Activated T-cell treated with anti-CD3 and anti-CD28 coated beads, Interleukin-2, amount 50 U/mL, for 4 hours (primary cell): ENCODE measurements around the gene IL16. TPM values are rescaled to one million over a fixed set of nuclear protein-coding genes. Genes with fewer than 3 reads are reported as not detected.

Source experiments
- ATAC-seq, 2 donors: fragments of 200-7000 bp; cut with Tn5 transposase; one replicate each; pipeline ENCODE4 v1.10.0; 2021
- DNase-seq: peaks from one replicate; pipeline ENCODE4 v3.0.0-alpha.2; 2020
- H3K27me3 Mint-ChIP-seq: one replicate; pipeline ENCODE4 v1.8.0; 2021; ENCODE audit warnings: low read depth, mixed read lengths
- H3K36me3 Mint-ChIP-seq: one replicate; pipeline ENCODE4 v1.8.0; 2022; ENCODE audit warnings: mixed read lengths; ENCODE audit not compliant: insufficient read depth
- H3K4me1 Mint-ChIP-seq: one replicate; pipeline ENCODE4 v1.8.0; 2021; ENCODE audit warnings: low read depth, mixed read lengths
- H3K4me3 Mint-ChIP-seq: one replicate; pipeline ENCODE4 v1.8.0; 2021; ENCODE audit warnings: mild to moderate bottlenecking, moderate library complexity, mixed read lengths
- H3K9me3 Mint-ChIP-seq: one replicate; pipeline ENCODE4 v1.8.0; 2021; ENCODE audit warnings: mixed read lengths
- total RNA-seq, 3 donors: library from RNA; stranded (reverse); gene quantifications; one replicate each; pipeline ENCODE4 v1.2.1, GENCODE V29; 2021

IL16 gene
- total RNA-seq, 3 donors from 2014 or later: 43.5 to 57.6 (median 45.0) TPM

GRCh38 chr15:81209635-81210034 is 13.0 kb downstream of the IL16 start:
- no peaks in the 10 kb centered on the region for H3K4me1 Mint-ChIP-seq
- no peak overlapping the region for H3K4me3 Mint-ChIP-seq
- ATAC-seq (no peak), DNase-seq (no peak)
- H3K9me3 Mint-ChIP-seq: peaks cover 18% of the 10 kb centered on the region
- peaks cover 6% of the 10 kb centered on the region for H3K27me3 Mint-ChIP-seq
- H3K36me3 Mint-ChIP-seq: peaks cover 5% of the 10 kb centered on the region

GRCh38 chr15:81211376-81211775 is 14.7 kb downstream of the IL16 start:
- DNase-seq (no peak), ATAC-seq (no peak)
- Mint-ChIP-seq H3K4me1 (no peaks in the 10 kb centered on the region), H3K36me3 (peaks cover 5% of the 10 kb centered on the region), H3K4me3 (no peak overlapping the region), H3K9me3 (peaks cover 28% of the 10 kb centered on the region), H3K27me3 (peaks cover 6% of the 10 kb centered on the region)

GRCh38 chr15:81213982-81214381 is 17.3 kb downstream of the IL16 start:
- peaks cover 5% of the 10 kb centered on the region for H3K36me3 Mint-ChIP-seq
- DNase-seq: no peak
- no peak for ATAC-seq
- H3K4me1 Mint-ChIP-seq: no peaks in the 10 kb centered on the region
- peaks cover 20% of the 10 kb centered on the region for H3K9me3 Mint-ChIP-seq
- no peak overlapping the region for H3K4me3 Mint-ChIP-seq
- H3K27me3 Mint-ChIP-seq: peaks cover 8% of the 10 kb centered on the region

- peaks cover 5% of the 10 kb centered on the region for H3K36me3 Mint-ChIP-seq
Observed at GRCh38 chr15:81215531-81215930, 18.9 kb downstream of the IL16 start.

GRCh38 chr15:81215983-81216382 is 19.3 kb downstream of the IL16 start:
- Mint-ChIP-seq H3K4me3 (no peak overlapping the region), H3K36me3 (peaks cover 5% of the 10 kb centered on the region), H3K4me1 (no peaks in the 10 kb centered on the region), H3K9me3 (peaks cover 20% of the 10 kb centered on the region), H3K27me3 (peaks cover 13% of the 10 kb centered on the region)
- no peak for ATAC-seq
- no peak for DNase-seq

More at GRCh38 chr15:81215531-81215930, 18.9 kb downstream of the IL16 start:
- Mint-ChIP-seq H3K4me3 (no peak overlapping the region), H3K9me3 (peaks cover 20% of the 10 kb centered on the region), H3K27me3 (peaks cover 13% of the 10 kb centered on the region), H3K4me1 (no peaks in the 10 kb centered on the region)
- DNase-seq: no peak
- no peak for ATAC-seq

- Mint-ChIP-seq H3K9me3 (peaks cover 20% of the 10 kb centered on the region), H3K4me3 (no peak overlapping the region), H3K36me3 (peaks cover 5% of the 10 kb centered on the region), H3K27me3 (peaks cover 13% of the 10 kb centered on the region), H3K4me1 (no peaks in the 10 kb centered on the region)
- no peak for ATAC-seq
- DNase-seq: no peak
Observed at GRCh38 chr15:81216422-81216821, 19.7 kb downstream of the IL16 start.

- H3K9me3 Mint-ChIP-seq: no peaks in the 10 kb centered on the region
- DNase-seq (no peak), ATAC-seq (no peak)
- no peaks in the 10 kb centered on the region for H3K4me1 Mint-ChIP-seq
- H3K36me3 Mint-ChIP-seq: no peaks in the 10 kb centered on the region
- H3K27me3 Mint-ChIP-seq: peaks cover 7% of the 10 kb centered on the region
- no peak overlapping the region for H3K4me3 Mint-ChIP-seq
Observed at GRCh38 chr15:81221449-81221848, 24.8 kb downstream of the IL16 start.

GRCh38 chr15:81222007-81222406 is 25.3 kb downstream of the IL16 start:
- H3K27me3 Mint-ChIP-seq: peaks cover 7% of the 10 kb centered on the region
- DNase-seq (no peak), ATAC-seq (no peak)
- no peaks in the 10 kb centered on the region for H3K9me3 Mint-ChIP-seq
- H3K36me3 Mint-ChIP-seq: no peaks in the 10 kb centered on the region
- no peak overlapping the region for H3K4me3 Mint-ChIP-seq
- no peaks in the 10 kb centered on the region for H3K4me1 Mint-ChIP-seq

GRCh38 chr15:81223346-81223971 is 26.8 kb downstream of the IL16 start:
- Mint-ChIP-seq H3K36me3 (no peaks in the 10 kb centered on the region), H3K4me1 (no peaks in the 10 kb centered on the region), H3K4me3 (no peak overlapping the region), H3K9me3 (no peaks in the 10 kb centered on the region), H3K27me3 (peaks cover 10% of the 10 kb centered on the region)
- DNase-seq (no peak), ATAC-seq (no peak)

GRCh38 chr15:81224232-81224631 is 27.6 kb downstream of the IL16 start:
- Mint-ChIP-seq H3K4me1 (no peaks in the 10 kb centered on the region), H3K36me3 (no peaks in the 10 kb centered on the region), H3K9me3 (no peaks in the 10 kb centered on the region), H3K27me3 (peaks cover 8% of the 10 kb centered on the region), H3K4me3 (no peak overlapping the region)
- no peak for ATAC-seq
- DNase-seq: no peak

- Mint-ChIP-seq H3K36me3 (no peaks in the 10 kb centered on the region), H3K4me3 (no peak overlapping the region), H3K4me1 (no peaks in the 10 kb centered on the region), H3K27me3 (peaks cover 3% of the 10 kb centered on the region), H3K9me3 (no peaks in the 10 kb centered on the region)
- DNase-seq (no peak), ATAC-seq (no peak)
Observed at GRCh38 chr15:81225161-81225671, 28.5 kb downstream of the IL16 start.

- ATAC-seq: no peak
- H3K4me3 Mint-ChIP-seq: no peak overlapping the region
- H3K9me3 Mint-ChIP-seq: no peaks in the 10 kb centered on the region
- H3K27me3 Mint-ChIP-seq: peaks cover 3% of the 10 kb centered on the region
- no peaks in the 10 kb centered on the region for H3K4me1 Mint-ChIP-seq
- no peaks in the 10 kb centered on the region for H3K36me3 Mint-ChIP-seq
- no peak for DNase-seq
Observed at GRCh38 chr15:81227716-81228115, 31.0 kb downstream of the IL16 start.

GRCh38 chr15:81229586-81229985 is 32.9 kb downstream of the IL16 start:
- peaks cover 3% of the 10 kb centered on the region for H3K27me3 Mint-ChIP-seq
- ATAC-seq: no peak
- no peaks in the 10 kb centered on the region for H3K36me3 Mint-ChIP-seq
- DNase-seq: no peak
- H3K4me1 Mint-ChIP-seq: no peaks in the 10 kb centered on the region
- H3K4me3 Mint-ChIP-seq: no peak overlapping the region
- H3K9me3 Mint-ChIP-seq: no peaks in the 10 kb centered on the region

- Mint-ChIP-seq H3K4me1 (no peaks in the 10 kb centered on the region), H3K9me3 (peaks cover 2% of the 10 kb centered on the region), H3K36me3 (no peaks in the 10 kb centered on the region), H3K27me3 (no peaks in the 10 kb centered on the region), H3K4me3 (no peak overlapping the region)
- no peak for ATAC-seq
- no peak for DNase-seq
Observed at GRCh38 chr15:81235276-81236123, 38.8 kb downstream of the IL16 start.

GRCh38 chr15:81239190-81239589 is 42.5 kb downstream of the IL16 start:
- peaks cover 2% of the 10 kb centered on the region for H3K36me3 Mint-ChIP-seq
- no peaks in the 10 kb centered on the region for H3K27me3 Mint-ChIP-seq
- DNase-seq (no peak), ATAC-seq (no peak)
- no peaks in the 10 kb centered on the region for H3K4me1 Mint-ChIP-seq
- no peak overlapping the region for H3K4me3 Mint-ChIP-seq
- peaks cover 32% of the 10 kb centered on the region for H3K9me3 Mint-ChIP-seq
